Esophagus muscularis mucosa (tissue), 4 donors: Measurements from ENCODE around the gene DPYD. TPM values are rescaled to one million over a fixed set of nuclear protein-coding genes. Genes with fewer than 3 reads are reported as not detected.

Source experiments
- DNase-seq: peaks from one replicate; pipeline ENCODE4 v3.0.0-alpha.2; 2017; ENCODE audit errors: extremely low spot score
- H3K27ac ChIP-seq, 4 donors: fragments of 200-600 bp; sonication (generic); replicated peaks in 1 of 4; 1 replicate in 3 of 4; 2 replicates in 1 of 4; pipeline ENCODE4 v1.5.1; 2016 to 2019; ENCODE audit warnings: mild to moderate bottlenecking in 1 of 4
- H3K27me3 ChIP-seq, 4 donors: fragments of 200-600 bp; sonication (generic); one replicate each; pipeline versions ENCODE4 v1.5.1 to v1.6.0; 2016 to 2019
- H3K36me3 ChIP-seq, 4 donors: fragments of 200-600 bp; sonication (generic); one replicate each; pipeline ENCODE4 v1.5.1; 2016 to 2019
- H3K4me1 ChIP-seq, 4 donors: fragments of 200-600 bp; sonication (generic); one replicate each; pipeline ENCODE4 v1.5.1; 2016 to 2019
- H3K4me3 ChIP-seq, 4 donors: fragments of 200-600 bp; sonication (generic); 1 replicate in 2 of 4; 2 replicates in 2 of 4; pipeline ENCODE4 v1.5.1; 2016 to 2019; ENCODE audit warnings: mild to moderate bottlenecking in 4 of 4, moderate library complexity in 1 of 4
- H3K9me3 ChIP-seq, 4 donors: fragments of 200-600 bp; sonication (generic); 1 replicate in 3 of 4; 2 replicates in 1 of 4; pipeline ENCODE4 v1.5.1; 2016 to 2019
- EP300 ChIP-seq: sonication (generic); formaldehyde crosslinking; IDR thresholded peaks from one replicate; pipeline ENCODE4 v1.6.1; 2017; ENCODE audit warnings: antibody characterized with exemption
- POLR2A ChIP-seq: fragments of 450-650 bp; IDR thresholded peaks from one replicate; pipeline ENCODE4 v1.6.1; 2017; ENCODE audit warnings: antibody characterized with exemption, moderate library complexity, mild to moderate bottlenecking, low read depth
- POLR2AphosphoS5 ChIP-seq, 2 donors: sonication (generic); formaldehyde crosslinking; IDR thresholded peaks; one replicate each; pipeline ENCODE4 v1.6.1; 2017; ENCODE audit warnings: antibody characterized with exemption in 2 of 2
- WGBS: methylation state at CpG from one replicate; pipeline ENCODE4 v1.1.5; 2018; 5-methylcytosine and 5-hydroxymethylcytosine counted together
- intact Hi-C: fragments of 100-400 bp; cut with DNase I; formaldehyde crosslinking; loops from one replicate; pipeline ENCODE4 v1.15.1; 2023
- total RNA-seq, 4 donors: library from RNA; depleted of rRNA; stranded (reverse); fragments of >200 nt; gene quantifications; one replicate each; pipeline versions ENCODE4 v1.1.0 to v1.2.1, GENCODE V29; 2016
- TF ChIP-seq, protein P1 (sequence below), 3 experiments: fragments of 200-600 bp in 2 of 3; fragments of 450-650 bp in 1 of 3; sonication (generic) in 2 of 3; IDR thresholded peaks; one replicate each; pipeline ENCODE4 v1.5.1; 2017 to 2019; ENCODE audit warnings: antibody characterized with exemption in 3 of 3, mild to moderate bottlenecking in 2 of 3, moderate library complexity in 1 of 3

Gene DPYD
- total RNA-seq, 4 donors from 2014 or later, result 31.1 to 36.6 (median 31.7) TPM

DNA sequence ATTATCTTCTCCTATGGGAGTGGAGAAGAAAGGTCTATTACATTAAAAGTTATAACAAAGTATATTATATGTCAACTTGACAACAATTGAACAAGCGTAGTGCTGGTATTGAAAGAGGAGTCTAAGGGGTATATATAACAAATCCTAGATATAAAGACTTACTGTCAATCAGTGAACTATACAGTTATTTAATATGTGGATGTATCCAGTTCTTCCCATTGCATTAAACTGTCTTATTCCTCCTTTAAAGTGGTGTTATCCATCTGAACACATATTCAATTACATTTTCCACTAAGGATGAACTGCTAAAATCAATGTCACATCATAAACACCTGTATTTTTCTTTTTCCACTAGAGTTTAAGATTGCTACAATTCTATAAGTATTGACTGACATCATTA lies 438.8 kb downstream of the DPYD start:
- peaks cover 0 to 7% (median 0%) of the 10 kb centered on the region in 4 donors for H3K9me3 ChIP-seq
- H3K27ac ChIP-seq, result no peak overlapping the region
- no peak for TF ChIP-seq EP300
- no peak for TF ChIP-seq POLR2AphosphoS5 (IDR thresholded peaks at IDR 0.05)
- TF ChIP-seq, protein P1, sequence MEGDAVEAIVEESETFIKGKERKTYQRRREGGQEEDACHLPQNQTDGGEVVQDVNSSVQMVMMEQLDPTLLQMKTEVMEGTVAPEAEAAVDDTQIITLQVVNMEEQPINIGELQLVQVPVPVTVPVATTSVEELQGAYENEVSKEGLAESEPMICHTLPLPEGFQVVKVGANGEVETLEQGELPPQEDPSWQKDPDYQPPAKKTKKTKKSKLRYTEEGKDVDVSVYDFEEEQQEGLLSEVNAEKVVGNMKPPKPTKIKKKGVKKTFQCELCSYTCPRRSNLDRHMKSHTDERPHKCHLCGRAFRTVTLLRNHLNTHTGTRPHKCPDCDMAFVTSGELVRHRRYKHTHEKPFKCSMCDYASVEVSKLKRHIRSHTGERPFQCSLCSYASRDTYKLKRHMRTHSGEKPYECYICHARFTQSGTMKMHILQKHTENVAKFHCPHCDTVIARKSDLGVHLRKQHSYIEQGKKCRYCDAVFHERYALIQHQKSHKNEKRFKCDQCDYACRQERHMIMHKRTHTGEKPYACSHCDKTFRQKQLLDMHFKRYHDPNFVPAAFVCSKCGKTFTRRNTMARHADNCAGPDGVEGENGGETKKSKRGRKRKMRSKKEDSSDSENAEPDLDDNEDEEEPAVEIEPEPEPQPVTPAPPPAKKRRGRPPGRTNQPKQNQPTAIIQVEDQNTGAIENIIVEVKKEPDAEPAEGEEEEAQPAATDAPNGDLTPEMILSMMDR (IDR thresholded peaks at IDR 0.05), result no peak
- no peak for TF ChIP-seq POLR2A
- WGBS, result 100% methylated on average over 1 of the region's 1 CpG
- no peak for DNase-seq
- no peaks in the 10 kb centered on the region for H3K4me1 ChIP-seq
- intact Hi-C loops, result no loop called here
- H3K27me3 ChIP-seq, result no peaks in the 10 kb centered on the region
- H3K36me3 ChIP-seq, result no peaks in the 10 kb centered on the region
- H3K4me3 ChIP-seq, result no peak overlapping the region

GRCh38 chr1:97467445-97467844 lies 453.4 kb downstream of the DPYD start:
- TF ChIP-seq POLR2AphosphoS5 (IDR thresholded peaks at IDR 0.05), result no peak
- no peak for TF ChIP-seq POLR2A
- no peak for TF ChIP-seq EP300
- TF ChIP-seq, protein P1 (IDR thresholded peaks at IDR 0.05), result no peak
- WGBS, result 100% methylated on average over 2 of the region's 2 CpGs
- no peak for DNase-seq
- Histone ChIP-seq H3K36me3 (no peaks in the 10 kb centered on the region), H3K9me3 (no peaks in the 10 kb centered on the region), H3K27ac (no peak overlapping the region), H3K4me1 (peaks cover 0 to 1% (median 0%) of the 10 kb centered on the region in 4 donors), H3K4me3 (no peak overlapping the region), H3K27me3 (no peaks in the 10 kb centered on the region)
- intact Hi-C loops, result no loop called here

DNA sequence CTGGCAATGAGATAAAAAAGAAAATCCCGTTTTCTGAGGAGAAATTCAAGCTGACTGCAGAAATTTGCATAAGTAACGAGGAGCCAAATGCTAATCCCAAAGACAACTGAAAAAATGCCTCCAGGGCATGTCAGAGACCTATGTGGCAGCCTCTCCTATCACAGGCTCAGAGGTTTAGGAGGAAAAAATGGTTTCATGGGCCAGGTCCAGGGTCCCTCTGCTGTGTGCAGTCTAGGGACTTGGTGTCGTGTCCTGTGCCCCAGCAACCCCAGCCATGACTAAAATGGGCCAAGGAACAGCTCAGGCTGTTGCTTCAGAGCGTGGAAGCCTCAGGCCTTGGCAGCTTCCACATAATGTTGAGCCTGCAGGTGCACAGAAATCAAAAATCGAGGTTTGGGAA lies 456.5 kb downstream of the DPYD start:
- Histone ChIP-seq H3K36me3 (peaks cover 0 to 8% (median 0%) of the 10 kb centered on the region in 4 donors), H3K4me1 (peaks cover 0 to 6% (median 0%) of the 10 kb centered on the region in 4 donors), H3K27ac (no peak overlapping the region), H3K4me3 (no peak overlapping the region), H3K27me3 (no peaks in the 10 kb centered on the region), H3K9me3 (no peaks in the 10 kb centered on the region)
- WGBS, result 96% methylated on average over 5 of the region's 5 CpGs
- no peak for TF ChIP-seq POLR2AphosphoS5 (IDR thresholded peaks at IDR 0.05)
- TF ChIP-seq, protein P1 (IDR thresholded peaks at IDR 0.05), result no peak
- intact Hi-C loops, result no loop called here
- DNase-seq, result no peak

- no peak for DNase-seq
- Histone ChIP-seq H3K27me3 (no peaks in the 10 kb centered on the region), H3K4me1 (peaks cover 0 to 6% (median 0%) of the 10 kb centered on the region in 4 donors), H3K36me3 (peaks cover 0 to 8% (median 0%) of the 10 kb centered on the region in 4 donors), H3K9me3 (no peaks in the 10 kb centered on the region), H3K27ac (no peak overlapping the region), H3K4me3 (no peak overlapping the region)
- intact Hi-C loops, result no loop called here
- no peak for TF ChIP-seq POLR2A
- TF ChIP-seq POLR2AphosphoS5 (IDR thresholded peaks at IDR 0.05), result no peak
- TF ChIP-seq, protein P1 (IDR thresholded peaks at IDR 0.05), result no peak
- no peak for TF ChIP-seq EP300
These were observed 459.1 kb downstream of the DPYD start for GRCh38 chr1:97461782-97462181.

DNA sequence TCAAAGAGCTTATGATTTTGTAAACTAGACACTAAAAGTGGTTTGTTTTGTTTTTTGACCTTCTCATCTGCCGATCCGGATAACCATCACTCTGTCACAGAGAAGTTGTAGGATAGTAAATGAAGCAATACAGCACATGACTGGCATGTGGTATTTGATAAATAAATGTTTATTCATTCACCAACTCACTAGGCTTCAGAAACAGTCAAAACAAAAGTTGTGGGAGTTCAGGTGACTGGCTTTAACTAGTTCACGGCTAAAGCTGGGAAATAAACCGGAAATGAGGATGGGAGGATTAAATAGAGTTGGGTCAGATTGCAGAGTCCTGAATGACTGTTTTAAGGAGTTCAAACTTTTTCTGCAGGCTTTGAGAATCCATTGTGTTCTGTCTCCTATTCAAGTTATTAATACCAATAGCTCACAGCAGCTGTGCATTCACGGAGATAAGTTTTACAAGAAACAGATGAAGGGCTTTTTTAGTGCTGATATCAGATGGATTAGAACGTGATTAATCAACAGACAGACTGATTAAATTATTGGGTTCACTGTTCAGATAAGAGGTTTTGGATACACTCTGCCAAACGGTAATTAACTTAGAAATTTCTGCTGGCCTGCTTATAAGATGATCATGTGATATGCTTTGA lies 463.3 kb downstream of the DPYD start:
- Histone ChIP-seq H3K4me1 (peaks cover 0 to 6% (median 0%) of the 10 kb centered on the region in 4 donors), H3K27ac (no peak overlapping the region), H3K9me3 (no peaks in the 10 kb centered on the region), H3K4me3 (no peak overlapping the region), H3K36me3 (peaks cover 0 to 8% (median 0%) of the 10 kb centered on the region in 4 donors), H3K27me3 (no peaks in the 10 kb centered on the region)
- 83% methylated on average over 7 of the region's 7 CpGs for WGBS
- no peak for DNase-seq
- TF ChIP-seq EP300, result no peak
- no peak for TF ChIP-seq POLR2AphosphoS5 (IDR thresholded peaks at IDR 0.05)
- TF ChIP-seq, protein P1 (IDR thresholded peaks at IDR 0.05), result no peak
- no peak for TF ChIP-seq POLR2A
- intact Hi-C loops, result no loop called here
